GM12891 (cell line): ENCODE data around the gene SCARB2.

Source experiments
- DNase-seq: peaks from one replicate; pipeline ENCODE4 v3.0.0; 2011; ENCODE audit warnings: low spot score; ENCODE audit not compliant: insufficient read length
- FAIRE-seq: peaks from 2 replicates; lab custom pipeline; 2011; peaks lifted over from hg19 to GRCh38; lab: Jason Lieb, UNC
- PAX5 ChIP-seq: IDR thresholded peaks from 2 replicates; pipeline ENCODE4 v1.6.1; 2011; ENCODE audit warnings: low read length, moderate library complexity, mild to moderate bottlenecking; ENCODE audit not compliant: insufficient read depth, severe bottlenecking
- POLR2A ChIP-seq: IDR thresholded peaks from 2 replicates; pipeline ENCODE4 v1.6.1; 2011; ENCODE audit warnings: low read depth, low read length, control low read depth
- POLR2AphosphoS5 ChIP-seq: IDR thresholded peaks from 2 replicates; pipeline ENCODE4 v1.6.1; 2011; ENCODE audit warnings: low read depth, low read length, control low read depth
- POU2F2 ChIP-seq: IDR thresholded peaks from 2 replicates; pipeline ENCODE4 v1.6.1; 2011; ENCODE audit warnings: low read depth, mild to moderate bottlenecking, control low read depth, low read length, moderate library complexity
- SPI1 ChIP-seq: IDR thresholded peaks from 2 replicates; pipeline ENCODE4 v1.6.1; 2011; ENCODE audit warnings: low read depth, low read length, control low read depth
- TAF1 ChIP-seq: IDR thresholded peaks from 2 replicates; pipeline ENCODE4 v1.6.1; 2011; ENCODE audit warnings: low read depth, low read length, control low read depth

SCARB2 gene

GRCh38 chr4:76233083-76233482, 19.5 kb upstream of the SCARB2 start:
- DNase-seq, result no peak

GRCh38 chr4:76232681-76233080, 19.1 kb upstream of the SCARB2 start:
- DNase-seq, result no peak

More at GRCh38 chr4:76233083-76233482, 19.5 kb upstream of the SCARB2 start:
- no peak for FAIRE-seq
- no peak for TF ChIP-seq PAX5
- no peak for TF ChIP-seq POLR2AphosphoS5
- no peak for TF ChIP-seq SPI1
- TF ChIP-seq POLR2A, result no peak
- no peak for TF ChIP-seq TAF1
- TF ChIP-seq POU2F2, result no peak

GRCh38 chr4:76226418-76226817, 12.8 kb upstream of the SCARB2 start:
- TF ChIP-seq POLR2AphosphoS5 (no peak), SPI1 (no peak), PAX5 (no peak), POU2F2 (no peak)
- FAIRE-seq, result no peak
- DNase-seq, result no peak

More at GRCh38 chr4:76232681-76233080, 19.1 kb upstream of the SCARB2 start:
- no peak for TF ChIP-seq TAF1
- no peak for FAIRE-seq

GRCh38 chr4:76224171-76224570, 10.5 kb upstream of the SCARB2 start:
- no peak for DNase-seq
- no peak for TF ChIP-seq POLR2AphosphoS5
- no peak for TF ChIP-seq TAF1
- TF ChIP-seq POLR2A, result no peak
- no peak for TF ChIP-seq POU2F2
- TF ChIP-seq PAX5, result no peak
- no peak for TF ChIP-seq SPI1

GRCh38 chr4:76219299-76220055, 5.9 kb upstream of the SCARB2 start:
- DNase-seq, result no peak
- TF ChIP-seq POU2F2 (no peak), POLR2A (no peak), POLR2AphosphoS5 (no peak), TAF1 (no peak), PAX5 (no peak), SPI1 (no peak)
- no peak for FAIRE-seq

More at GRCh38 chr4:76224171-76224570, 10.5 kb upstream of the SCARB2 start:
- FAIRE-seq, result no peak

- FAIRE-seq, result no peak
- no peak for DNase-seq
- TF ChIP-seq SPI1 (no peak), PAX5 (no peak), TAF1 (no peak), POLR2AphosphoS5 (no peak), POLR2A (no peak), POU2F2 (no peak)
Observed at GRCh38 chr4:76216975-76217814, 3.6 kb upstream of the SCARB2 start.

- no peak for DNase-seq
- no peak for FAIRE-seq
- TF ChIP-seq POLR2AphosphoS5 (no peak), POU2F2 (no peak), SPI1 (no peak), POLR2A (no peak), PAX5 (no peak), TAF1 (no peak)
Observed at GRCh38 chr4:76216524-76216923, 2.9 kb upstream of the SCARB2 start.

- FAIRE-seq, result no peak
- TF ChIP-seq SPI1 (no peak), POU2F2 (no peak), POLR2AphosphoS5 (no peak), PAX5 (no peak), TAF1 (no peak), POLR2A (no peak)
Observed at GRCh38 chr4:76215077-76215476, 1.5 kb upstream of the SCARB2 start.

GRCh38 chr4:76214177-76214675, 602 bp upstream of the SCARB2 start:
- DNase-seq (no peak), FAIRE-seq (no peak)
- TF ChIP-seq POLR2A (no peak), TAF1 (no peak), SPI1 (no peak), POU2F2 (no peak), PAX5 (no peak), POLR2AphosphoS5 (no peak)

More at GRCh38 chr4:76215077-76215476, 1.5 kb upstream of the SCARB2 start:
- DNase-seq, result no peak

- FAIRE-seq (peak; percentile 35), DNase-seq (no peak)
- TF ChIP-seq PAX5, result no peak
- no peak for TF ChIP-seq TAF1
- no peak for TF ChIP-seq POLR2AphosphoS5
- TF ChIP-seq POLR2A, result no peak
- no peak; the same call in 1 of the 2 replicates for TF ChIP-seq POU2F2
- TF ChIP-seq SPI1, result no peak
Observed at GRCh38 chr4:76212851-76213414, 691 bp downstream of the SCARB2 start.
